RWPE1 (cell line): Measurements from ENCODE around the gene PAIP2B.

Source experiments
- CTCF ChIA-PET: fragments of 350-600 bp; sonication (Branson Sonifier 250); formaldehyde crosslinking; extraction: SDS; loops from one replicate; lab custom pipeline; 2021; lab: Yijun Ruan, JAX
- POLR2A ChIA-PET: fragments of 400-600 bp; formaldehyde crosslinking; extraction: SDS; loops from one replicate; lab custom pipeline; 2020; ENCODE audit warnings: antibody characterized with exemption; ENCODE audit not compliant: low non-redundant PET; lab: Yijun Ruan, JAX
- DNase-seq: peaks from one replicate; pipeline ENCODE4 v3.0.0; 2012; ENCODE audit warnings: low spot score
- H3K27ac ChIP-seq: fragments of 450-650 bp; 2 replicates; pipeline ENCODE4 v1.5.1; 2017
- CTCF ChIP-seq: fragments of 450-650 bp; conservative IDR thresholded peaks from 2 replicates; pipeline ENCODE4 v1.5.1; 2017; ENCODE audit warnings: low read depth, mild to moderate bottlenecking

Gene PAIP2B

DNA sequence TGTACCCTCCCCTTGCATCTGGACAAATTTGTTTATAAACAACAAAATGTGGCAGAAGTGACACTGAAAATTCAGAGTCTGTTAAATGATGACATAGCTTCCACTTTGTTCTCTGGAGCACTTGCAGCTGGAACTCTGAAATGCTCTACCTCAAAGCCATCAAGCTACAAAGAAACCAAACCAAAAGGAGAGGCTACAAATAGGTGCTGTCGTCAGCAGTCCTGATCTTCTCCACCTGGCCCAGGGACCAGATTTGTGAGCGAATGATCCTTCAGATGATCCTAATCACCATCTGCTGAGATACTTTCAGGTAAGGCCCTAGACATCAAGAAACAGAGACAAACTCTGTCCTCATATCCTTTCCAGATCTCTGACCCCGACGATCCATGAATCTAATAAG, 27.9 kb upstream of the PAIP2B start:
- TF ChIP-seq CTCF = no peak
- CTCF ChIA-PET = no interaction called here
- DNase-seq = no peak
- POLR2A ChIA-PET = no interaction called here
- H3K27ac ChIP-seq = no peak overlapping the region

DNA sequence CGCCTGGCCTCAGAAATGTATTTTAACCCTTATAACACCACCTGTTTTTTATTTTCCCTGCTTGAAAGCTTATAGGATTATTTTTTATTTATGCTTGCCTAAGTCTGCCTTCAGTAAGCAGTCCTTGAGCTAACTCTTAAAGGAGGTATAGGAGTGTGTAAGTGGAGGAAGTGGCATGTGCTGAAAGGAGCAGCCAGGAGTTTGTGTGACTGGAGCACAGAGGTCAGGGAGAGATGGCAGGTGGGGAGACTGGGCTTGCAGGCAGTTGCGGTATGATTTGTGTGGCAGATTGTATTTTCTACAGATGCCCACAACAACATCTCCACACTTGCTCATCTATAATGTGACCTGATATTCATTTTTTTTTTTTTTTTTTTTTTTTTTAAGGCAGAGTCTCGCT, 27.2 kb upstream of the PAIP2B start:
- no peak for TF ChIP-seq CTCF
- no peak overlapping the region for H3K27ac ChIP-seq
- ChIA-PET POLR2A (no interaction called here), CTCF (no interaction called here)
- DNase-seq = no peak

DNA sequence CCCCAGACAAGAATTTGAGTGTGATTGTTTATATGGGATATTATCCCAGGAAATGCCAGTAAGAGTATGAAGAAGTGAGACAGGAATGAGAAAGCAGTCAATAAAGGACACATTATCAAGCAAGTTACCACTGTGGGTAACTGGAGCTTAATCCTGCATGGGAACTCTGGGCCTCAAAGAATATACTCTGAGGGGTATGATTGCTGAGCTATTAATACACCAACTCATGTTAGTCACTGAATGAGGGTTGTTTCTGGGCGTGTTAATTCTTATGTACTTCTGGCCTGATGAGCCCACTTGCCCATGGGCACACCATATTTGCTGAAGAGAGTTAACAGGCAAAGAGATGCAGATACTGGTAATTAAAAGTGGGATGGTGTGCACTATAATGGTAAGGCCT, 26.6 kb upstream of the PAIP2B start:
- ChIA-PET POLR2A (no interaction called here), CTCF (no interaction called here)
- TF ChIP-seq CTCF = no peak
- H3K27ac ChIP-seq = no peak overlapping the region
- no peak for DNase-seq

GRCh38 chr2:71252862-71253261, 26.0 kb upstream of the PAIP2B start:
- TF ChIP-seq CTCF = no peak
- no peak for DNase-seq
- CTCF ChIA-PET = interaction anchor here (0.6 to 0.7 kb wide), 2 partner anchors 51 to 211 kb away, joined by 3 to 4 read pairs; no protein-coding TSS in a partner anchor
- H3K27ac ChIP-seq = no peak overlapping the region
- POLR2A ChIA-PET = no interaction called here

DNA sequence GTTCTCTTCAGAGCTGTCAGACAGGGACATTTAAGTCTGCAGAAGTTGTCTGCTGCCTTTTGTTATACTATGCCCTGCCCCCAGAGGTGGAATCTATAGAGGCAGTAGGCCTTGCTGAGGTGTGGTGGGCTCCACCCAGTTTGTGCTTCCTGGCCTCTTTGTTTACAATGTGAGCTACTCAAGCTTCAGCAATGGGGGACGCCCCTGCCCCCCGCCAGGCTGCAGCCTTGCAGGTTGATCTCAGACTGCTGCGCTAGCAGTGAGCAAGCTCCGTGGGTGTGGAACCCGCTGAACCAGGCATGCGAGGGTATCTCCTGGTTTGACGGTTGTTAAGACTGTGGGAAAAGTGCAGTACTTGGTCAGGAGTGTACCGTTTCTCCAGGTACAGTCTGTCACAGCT, 24.0 kb upstream of the PAIP2B start:
- no peak for TF ChIP-seq CTCF
- POLR2A ChIA-PET = interaction anchor here (0.6 kb wide), 1 partner anchor 1607 kb away, joined by 11 read pairs; the partner anchor contains the start of gene AAK1
- no peak for DNase-seq
- no peak overlapping the region for H3K27ac ChIP-seq
- CTCF ChIA-PET = no interaction called here

- CTCF ChIA-PET = interaction anchor here (0.8 kb wide), 1 partner anchor 21 kb away, joined by 3 read pairs; no protein-coding TSS in a partner anchor
- POLR2A ChIA-PET = interaction anchor here (0.6 kb wide), 1 partner anchor 33 kb away, joined by 4 read pairs; no protein-coding TSS in a partner anchor
- no peak for TF ChIP-seq CTCF
- DNase-seq = no peak
- H3K27ac ChIP-seq = no peak overlapping the region
These were observed 17.4 kb upstream of the PAIP2B start for GRCh38 chr2:71244302-71244660.
